ENCODE measurements around the gene ADARB1.
A peak's percentile ranks its signal among the peaks of the same experiment; 100 is the strongest.

Gene ADARB1

GRCh38 chr21:45157932-45158331, 83.6 kb downstream of the ADARB1 start:
- no peak for DNase-seq

- peak; percentile 54 for DNase-seq
Observed at GRCh38 chr21:45158491-45159423, 84.4 kb downstream of the ADARB1 start.

- DNase-seq = no peak
Observed at GRCh38 chr21:45160198-45160597, 85.8 kb downstream of the ADARB1 start.

- DNase-seq = no peak
Observed at GRCh38 chr21:45161038-45161945, 86.9 kb downstream of the ADARB1 start.

- no peak for DNase-seq
Observed at GRCh38 chr21:45162115-45162514, 87.7 kb downstream of the ADARB1 start.

DNA sequence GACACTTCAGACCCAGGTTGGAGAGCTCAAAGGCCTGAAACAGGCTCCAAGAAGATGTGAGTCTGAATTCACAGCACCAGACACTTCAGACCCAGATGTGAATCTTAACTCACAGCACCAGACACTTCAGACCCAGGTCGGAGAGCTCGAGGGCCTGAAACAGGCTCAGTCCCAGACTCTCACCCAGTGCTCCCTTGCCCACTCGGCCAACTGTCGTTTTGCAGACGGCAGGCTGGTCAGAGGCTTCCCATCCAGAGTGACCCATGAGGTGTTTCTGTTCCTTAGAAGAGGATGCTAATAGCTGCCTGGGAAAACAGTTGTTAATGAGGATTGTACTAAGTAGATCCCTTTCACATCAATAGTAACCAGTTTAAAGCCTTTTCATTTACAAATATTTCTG, 88.4 kb downstream of the ADARB1 start:
- DNase-seq = no peak

GRCh38 chr21:45163413-45164123, 89.2 kb downstream of the ADARB1 start:
- no peak for DNase-seq

- DNase-seq = no peak
Observed at GRCh38 chr21:45164124-45164511, 89.7 kb downstream of the ADARB1 start.

DNA sequence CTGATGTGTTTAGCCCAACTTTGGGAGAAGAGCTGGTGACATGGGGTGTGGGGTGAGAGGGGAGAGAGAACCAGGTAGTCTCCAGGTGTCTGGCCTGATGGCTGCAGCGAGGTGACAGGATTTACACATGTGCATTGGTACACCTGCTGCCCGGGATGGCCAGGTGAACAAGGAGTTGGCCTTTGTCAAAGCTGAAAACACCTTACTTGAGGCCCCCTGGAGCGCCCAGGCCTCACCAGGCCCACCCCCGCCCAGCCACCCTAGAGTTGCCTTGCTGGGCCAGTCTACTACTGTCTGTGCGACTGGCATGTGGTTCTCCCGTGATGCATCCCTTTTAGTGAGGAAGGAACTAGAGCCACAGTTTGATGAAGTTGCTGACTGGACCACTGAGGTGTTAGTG, 90.5 kb downstream of the ADARB1 start:
- DNase-seq = no peak

- no peak for DNase-seq
Observed at GRCh38 chr21:45166931-45167330, 92.6 kb downstream of the ADARB1 start.

DNA sequence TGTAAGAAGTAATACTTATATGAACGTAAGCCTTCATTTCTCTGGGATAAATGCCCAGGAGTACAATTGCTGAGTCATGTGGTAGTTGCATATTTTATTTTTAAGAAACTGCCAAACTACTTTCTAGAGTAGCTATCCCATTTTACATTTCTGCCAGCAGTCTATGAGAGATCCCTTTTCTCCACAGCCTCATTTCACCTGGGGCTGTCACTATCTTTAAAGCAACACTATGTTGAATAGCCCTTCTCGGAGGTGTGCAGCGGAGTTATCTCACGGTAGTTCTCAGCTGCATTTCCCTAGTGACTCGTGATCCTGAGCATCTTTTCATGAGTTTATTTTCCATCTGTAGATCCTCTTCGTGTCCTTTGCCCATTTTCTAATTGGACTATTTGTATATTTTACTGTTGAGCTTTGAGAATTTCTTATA, 93.4 kb downstream of the ADARB1 start:
- DNase-seq = no peak

DNA sequence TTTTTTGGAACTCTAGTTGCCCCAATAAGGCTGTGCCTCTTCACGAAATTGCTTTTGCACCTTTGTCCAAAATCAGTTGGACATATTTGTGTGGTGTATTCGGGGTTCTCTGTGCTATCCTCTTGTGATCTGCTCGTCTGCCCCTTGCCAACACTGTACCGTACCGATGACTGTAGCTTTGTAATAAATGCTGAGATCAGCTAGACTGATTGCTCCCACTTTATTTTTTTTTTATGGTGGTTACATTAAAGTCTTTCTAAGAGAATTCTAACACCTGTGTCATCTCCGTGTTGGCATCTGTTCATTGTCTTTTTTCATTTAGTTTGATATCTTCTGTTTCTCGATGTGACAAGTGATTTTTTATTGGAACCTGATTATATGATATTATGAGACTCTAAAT, 94.1 kb downstream of the ADARB1 start:
- no peak for DNase-seq

GRCh38 chr21:45169001-45169400, 94.6 kb downstream of the ADARB1 start:
- peak; percentile 19 for DNase-seq

DNA sequence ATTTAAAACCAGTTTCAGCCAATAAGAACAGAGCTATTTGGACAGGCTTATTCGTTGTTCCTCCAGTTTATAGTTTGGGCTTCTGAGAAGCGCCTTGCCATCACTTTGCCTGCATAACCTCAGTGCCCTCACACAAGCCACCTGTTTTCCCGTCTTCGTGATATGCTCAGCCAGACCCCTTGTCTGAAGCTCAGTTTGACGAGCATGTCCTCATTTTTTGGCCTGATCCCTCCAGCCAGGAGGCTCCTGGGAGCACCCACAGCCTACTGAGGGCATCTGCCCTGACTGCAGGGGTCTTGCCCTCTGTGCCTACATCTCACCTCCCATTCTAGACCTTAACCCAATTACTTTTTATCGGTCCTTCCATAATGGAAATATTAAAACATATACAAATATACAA, 95.3 kb downstream of the ADARB1 start:
- no peak for DNase-seq

DNA sequence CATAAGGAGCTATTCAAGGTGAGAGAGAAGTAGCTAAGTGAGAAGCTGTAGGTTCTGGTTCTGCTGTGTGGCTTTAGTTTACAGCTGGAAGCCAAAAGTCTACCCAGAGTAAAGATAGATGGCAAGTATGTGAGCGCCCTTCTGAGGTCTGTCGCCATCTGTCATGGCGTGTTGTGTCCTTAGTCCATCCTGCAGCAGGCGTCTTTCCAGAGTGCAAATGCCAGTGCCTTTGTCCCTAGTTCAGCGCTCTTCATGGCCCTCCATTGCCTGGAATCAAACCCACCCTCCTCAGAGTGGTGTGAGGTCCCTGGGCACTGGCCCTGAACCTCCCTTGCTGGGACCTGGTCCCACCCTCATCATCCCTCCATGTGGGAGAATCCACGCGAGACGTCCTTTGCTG, 96.6 kb downstream of the ADARB1 start:
- DNase-seq = no peak

GRCh38 chr21:45172420-45172819, 98.0 kb downstream of the ADARB1 start:
- DNase-seq = no peak

GRCh38 chr21:45175326-45176095, 101.1 kb downstream of the ADARB1 start:
- DNase-seq = no peak

- no peak for DNase-seq
Observed at GRCh38 chr21:45176141-45176540, 101.8 kb downstream of the ADARB1 start.

DNA sequence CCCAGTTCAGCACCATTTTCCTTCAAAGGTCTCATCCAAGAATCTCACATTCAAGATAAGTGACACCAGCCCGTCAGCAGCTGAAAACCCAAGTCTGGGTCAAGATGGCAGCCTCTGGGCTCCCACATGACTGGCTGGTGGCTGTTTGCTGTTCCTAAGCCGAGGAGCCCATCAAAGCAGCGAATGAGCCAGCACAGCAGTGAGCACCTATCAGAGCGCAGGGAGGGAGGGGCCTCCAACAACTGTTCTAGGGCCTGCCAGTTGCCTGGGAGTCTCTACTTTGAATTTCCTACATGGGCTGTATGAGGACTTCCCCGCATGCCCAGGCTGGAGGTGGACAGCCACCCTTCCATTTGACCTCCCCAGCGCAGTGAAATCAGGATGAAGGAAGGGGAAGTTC, 102.7 kb downstream of the ADARB1 start:
- DNase-seq = no peak

DNA sequence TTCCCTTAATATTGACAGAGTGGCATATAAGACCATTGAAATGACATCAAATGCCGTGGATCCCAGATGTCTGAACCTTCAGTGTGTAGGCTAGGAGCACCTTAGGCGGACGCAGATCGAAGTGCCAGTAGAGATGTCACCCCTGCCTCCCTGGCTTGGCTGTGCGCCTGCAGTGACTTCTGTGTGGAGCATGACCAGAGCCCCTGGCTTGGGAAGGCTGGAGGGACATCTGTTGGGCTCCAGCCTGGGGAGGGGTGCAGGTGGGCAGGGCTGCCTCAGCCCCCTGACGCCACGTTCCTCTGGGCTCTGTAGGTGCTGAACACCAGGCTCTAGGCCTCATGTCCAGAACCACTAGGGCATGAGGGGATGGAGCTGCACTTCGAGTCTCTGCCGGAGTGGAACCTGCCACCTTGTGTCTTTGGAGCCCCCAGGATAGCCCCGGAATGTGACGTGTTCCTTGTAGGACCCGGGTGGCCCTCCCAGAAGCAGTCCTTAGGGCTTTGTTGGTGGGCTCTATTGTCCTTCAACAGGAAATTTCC, 103.8 kb downstream of the ADARB1 start:
- DNase-seq = no peak

GRCh38 chr21:45178971-45179370, 104.6 kb downstream of the ADARB1 start:
- DNase-seq = no peak

Data from inflammatory macrophage treated with lipopolysaccharide for 4 hours (primary cell).